GM19025 (cell line): ENCODE results near the gene GCH1.

Source experiments
- ATAC-seq: cut with Tn5 transposase; IDR thresholded peaks from one replicate; pipeline ENCODE4 v1.9.1; 2021; ENCODE audit warnings: mild to moderate bottlenecking, low read depth, moderate library complexity; ENCODE audit not compliant: unreplicated experiment

GCH1 gene

DNA sequence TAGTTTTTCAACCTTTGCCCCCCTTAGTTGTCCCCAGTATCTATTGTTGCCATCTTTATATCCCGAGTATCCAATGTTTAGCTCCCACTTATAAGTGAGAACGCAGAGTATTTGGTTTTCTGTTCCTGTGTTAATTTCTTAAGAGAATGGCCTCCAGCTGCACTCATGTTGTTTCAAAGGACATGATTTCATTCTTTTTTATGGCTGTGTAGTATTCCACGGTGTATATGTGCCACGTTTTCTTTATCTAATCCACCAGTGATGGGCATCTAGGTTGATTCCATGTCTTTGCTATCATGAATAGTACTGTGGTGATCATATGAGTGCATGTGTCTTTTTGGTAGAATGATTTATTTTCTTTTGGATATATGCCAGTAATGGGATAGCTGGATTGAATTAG is 72.0 kb downstream of the GCH1 start:
- no peak for ATAC-seq

- ATAC-seq: no peak
These were observed 73.0 kb downstream of the GCH1 start for GRCh38 chr14:54829486-54830224.

GRCh38 chr14:54828037-54828436 is 74.6 kb downstream of the GCH1 start:
- ATAC-seq: no peak

GRCh38 chr14:54823757-54824549 is 78.7 kb downstream of the GCH1 start:
- no peak for ATAC-seq

DNA sequence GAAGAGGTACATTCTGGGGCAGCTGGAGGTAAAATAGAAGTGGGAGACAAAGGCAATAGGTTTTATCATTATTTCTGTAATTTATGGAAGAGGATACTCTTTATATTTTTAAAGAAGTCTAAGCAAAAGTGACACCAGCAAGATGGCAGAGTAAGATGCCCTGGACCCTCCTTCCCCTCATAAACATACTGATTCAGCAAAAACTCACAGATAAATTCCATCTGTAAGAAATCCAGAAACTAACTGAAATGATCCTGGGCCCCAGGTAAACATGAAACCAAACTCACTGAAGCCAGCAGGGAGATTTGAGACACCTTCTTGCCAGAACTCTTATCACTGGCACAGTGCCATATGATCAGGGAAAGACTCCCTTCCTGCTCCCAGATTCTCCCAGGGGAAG is 79.9 kb downstream of the GCH1 start:
- ATAC-seq: no peak

GRCh38 chr14:54818201-54819133 is 84.2 kb downstream of the GCH1 start:
- ATAC-seq: no peak

GRCh38 chr14:54817506-54817905 is 85.1 kb downstream of the GCH1 start:
- ATAC-seq: no peak

DNA sequence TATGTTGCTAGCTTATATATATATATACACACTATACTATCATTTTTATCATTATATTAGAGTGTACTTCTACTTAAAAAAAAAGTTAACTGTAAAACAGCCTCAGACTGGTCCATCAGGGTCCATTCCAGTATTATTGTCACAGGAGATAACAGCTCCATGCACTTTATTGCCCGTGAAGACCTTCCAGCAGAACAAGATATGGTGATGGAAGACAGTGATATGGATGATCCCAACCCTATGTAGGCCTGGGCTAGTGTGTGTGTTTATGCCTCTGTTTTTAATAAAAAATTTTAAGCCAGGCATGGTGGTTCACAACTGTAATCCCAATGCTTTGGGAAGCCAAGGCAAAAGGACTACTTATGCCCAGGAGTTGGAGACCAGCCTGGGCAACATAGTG is 86.2 kb downstream of the GCH1 start:
- ATAC-seq: no peak

GRCh38 chr14:54815515-54815914 is 87.1 kb downstream of the GCH1 start:
- no peak for ATAC-seq

DNA sequence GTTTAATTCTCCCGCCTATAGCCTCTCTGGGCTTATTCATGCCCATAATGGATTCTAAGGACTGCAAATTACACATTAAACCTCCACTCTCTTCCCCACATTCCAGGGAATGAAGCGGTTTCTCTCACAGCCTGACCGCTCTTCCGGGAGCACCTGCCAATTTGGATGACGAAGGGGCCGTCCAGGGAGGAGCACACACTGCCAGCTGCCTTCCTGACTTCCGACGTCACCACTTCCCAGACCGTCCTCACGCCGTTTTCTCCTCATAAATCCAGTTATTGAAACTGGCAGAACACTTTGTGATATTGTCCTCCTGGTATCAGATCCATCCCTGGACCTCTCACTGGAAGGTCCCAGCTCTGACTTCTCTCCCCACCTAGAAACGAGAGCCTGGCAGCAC is 87.6 kb downstream of the GCH1 start:
- no peak for ATAC-seq

GRCh38 chr14:54814076-54814475 is 88.5 kb downstream of the GCH1 start:
- no peak for ATAC-seq

DNA sequence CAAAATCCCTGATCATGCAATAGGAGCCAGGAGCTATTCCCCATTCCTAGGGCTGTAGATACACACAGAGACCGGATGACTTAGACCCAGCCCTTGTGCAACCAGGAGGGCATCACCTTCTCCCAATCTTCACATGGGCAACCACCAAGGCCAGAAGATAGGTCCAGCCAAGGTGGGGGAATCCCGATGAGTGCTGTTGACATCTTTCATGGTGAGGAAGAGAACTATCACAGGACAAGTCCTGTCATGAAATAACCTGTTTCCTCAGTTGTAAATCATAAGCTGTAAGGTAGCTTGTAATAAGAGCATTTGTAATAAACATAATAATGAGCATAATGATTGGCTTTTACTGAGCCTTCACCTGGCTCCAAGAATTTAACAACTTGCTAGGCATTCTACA is 89.5 kb downstream of the GCH1 start:
- ATAC-seq: no peak

GRCh38 chr14:54812617-54813016 is 90.0 kb downstream of the GCH1 start:
- no peak for ATAC-seq

- no peak for ATAC-seq
These were observed 92.9 kb downstream of the GCH1 start for GRCh38 chr14:54809767-54810166.

DNA sequence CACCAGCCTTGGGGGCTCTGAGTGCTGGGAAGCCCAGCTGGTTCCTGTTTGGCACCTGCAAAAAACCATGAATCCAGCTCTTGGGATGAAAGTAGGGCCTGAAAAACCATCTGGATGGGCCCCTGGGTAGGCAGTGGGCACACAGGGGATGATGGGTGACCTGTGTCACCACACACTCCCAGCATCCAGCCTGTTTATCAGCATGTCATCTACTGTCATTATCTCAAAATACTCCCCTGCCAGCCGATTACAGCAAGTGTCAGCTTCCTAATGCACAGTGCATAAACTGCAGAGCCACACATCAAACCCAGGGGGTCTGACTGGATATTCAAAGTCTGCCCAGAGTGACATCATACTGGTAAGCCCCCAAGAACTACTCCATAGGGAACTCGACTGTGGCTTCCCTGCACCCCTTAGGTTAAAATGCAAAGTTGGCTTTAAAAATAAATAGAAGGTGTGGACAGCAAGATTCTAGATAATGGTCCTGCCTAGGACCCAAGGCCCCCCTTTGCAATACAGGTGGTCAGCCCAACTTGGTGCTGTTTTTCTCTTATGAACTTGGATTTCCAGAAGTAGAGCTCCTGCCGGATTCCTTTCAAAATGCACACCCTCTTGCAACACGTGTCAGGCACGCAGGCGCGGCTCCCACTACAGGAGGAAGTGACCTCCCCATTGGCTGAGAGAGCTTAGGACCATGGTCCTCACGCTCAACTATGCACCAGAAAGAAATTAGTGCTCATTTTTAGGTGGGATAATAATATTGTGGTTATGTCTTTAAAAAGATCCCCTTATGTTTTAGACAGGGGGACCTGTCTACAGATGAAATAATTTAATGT is 94.1 kb downstream of the GCH1 start:
- no peak for ATAC-seq

- ATAC-seq: no peak
These were observed 94.7 kb downstream of the GCH1 start for GRCh38 chr14:54807881-54808280.

DNA sequence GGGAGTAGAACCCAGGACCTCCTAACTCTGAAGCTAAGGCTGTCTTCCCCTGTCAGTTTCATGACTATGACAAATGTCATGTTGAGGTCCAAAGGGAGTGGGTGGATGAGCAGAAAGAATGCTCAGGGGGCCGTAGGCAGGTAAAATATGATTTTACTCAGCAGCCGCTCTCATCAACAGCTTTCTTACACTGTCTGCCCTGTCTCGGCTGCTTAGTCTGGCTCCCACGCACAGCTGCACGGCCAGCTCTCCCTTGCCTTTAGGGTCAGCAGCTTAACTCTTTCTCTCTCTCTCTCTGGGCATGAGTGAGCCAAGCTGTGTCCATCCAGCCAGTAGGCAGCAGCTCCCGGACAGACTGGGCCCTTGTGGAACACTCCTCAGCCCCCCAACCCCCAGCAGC is 95.2 kb downstream of the GCH1 start:
- no peak for ATAC-seq

- no peak for ATAC-seq
These were observed 96.0 kb downstream of the GCH1 start for GRCh38 chr14:54806616-54807015.

- ATAC-seq: peak; percentile 63
These were observed 96.9 kb downstream of the GCH1 start for GRCh38 chr14:54805445-54806322.
